Osteoblast (primary cell): ENCODE data around the gene KNDC1. TPM values are rescaled to one million over a fixed set of nuclear protein-coding genes. Genes with fewer than 3 reads are reported as not detected.
"Not testable (repeated sequence)": the region's sequence is repeated elsewhere in the genome, so short reads cannot be mapped to it uniquely, and the experiment has no call there.

ENCODE experiments used
- DNase-seq: peaks from one replicate; pipeline ENCODE4 v3.0.0; 2011; ENCODE audit warnings: low spot score, mixed read lengths; ENCODE audit not compliant: insufficient read length; ENCODE audit errors: missing footprints
- H2AFZ ChIP-seq: 2 replicates; pipeline ENCODE4 v1.6.0; 2011; ENCODE audit warnings: mild to moderate bottlenecking, low read length
- H3K27ac ChIP-seq: 2 replicates; pipeline ENCODE4 v1.5.1; 2011; ENCODE audit warnings: mild to moderate bottlenecking, low read depth, low read length, moderate library complexity
- H3K27me3 ChIP-seq: 2 replicates; pipeline ENCODE4 v1.6.0; 2012; ENCODE audit warnings: mild to moderate bottlenecking, control low read depth, inconsistent platforms, low read length, moderate library complexity; ENCODE audit not compliant: insufficient read depth
- H3K36me3 ChIP-seq: 2 replicates; pipeline ENCODE4 v1.5.1; 2011; ENCODE audit warnings: mild to moderate bottlenecking, low read length, control low read depth, moderate library complexity; ENCODE audit not compliant: insufficient read depth
- H3K4me1 ChIP-seq: 2 replicates; pipeline ENCODE4 v1.5.1; 2011; ENCODE audit warnings: mild to moderate bottlenecking, low read length, control low read depth, moderate library complexity; ENCODE audit not compliant: insufficient read depth
- H3K4me2 ChIP-seq: 2 replicates; pipeline ENCODE4 v1.6.0; 2011; ENCODE audit warnings: mild to moderate bottlenecking, low read length; ENCODE audit not compliant: insufficient read depth
- H3K4me3 ChIP-seq: fragments of 200-600 bp; sonication (generic); 3 replicates; pipeline ENCODE4 v1.5.1; 2012; ENCODE audit warnings: mild to moderate bottlenecking, low read length, inconsistent platforms; ENCODE audit not compliant: insufficient read depth
- H3K79me2 ChIP-seq: 2 replicates; pipeline ENCODE4 v1.6.0; 2012; ENCODE audit warnings: mild to moderate bottlenecking, low read length, control low read depth, inconsistent platforms; ENCODE audit not compliant: insufficient read depth
- H3K9me3 ChIP-seq: 2 replicates; pipeline ENCODE4 v1.5.1; 2011; ENCODE audit warnings: low read depth, low read length, control low read depth
- H4K20me1 ChIP-seq: 2 replicates; pipeline ENCODE4 v1.6.0; 2012; ENCODE audit warnings: mild to moderate bottlenecking, low read length, control low read depth; ENCODE audit not compliant: insufficient read depth
- CTCF ChIP-seq: IDR thresholded peaks from 2 replicates; pipeline ENCODE4 v1.5.1; 2011; ENCODE audit warnings: mild to moderate bottlenecking, low read depth, low read length, moderate library complexity; ENCODE audit errors: extremely low read depth
- total RNA-seq: library from RNA; depleted of rRNA; stranded (reverse); fragments of >200 nt; gene quantifications from 2 replicates; pipeline ENCODE4 v1.2.3, GENCODE V29; 2012

The KNDC1 gene
- total RNA-seq, 1 donor = not detected

DNA sequence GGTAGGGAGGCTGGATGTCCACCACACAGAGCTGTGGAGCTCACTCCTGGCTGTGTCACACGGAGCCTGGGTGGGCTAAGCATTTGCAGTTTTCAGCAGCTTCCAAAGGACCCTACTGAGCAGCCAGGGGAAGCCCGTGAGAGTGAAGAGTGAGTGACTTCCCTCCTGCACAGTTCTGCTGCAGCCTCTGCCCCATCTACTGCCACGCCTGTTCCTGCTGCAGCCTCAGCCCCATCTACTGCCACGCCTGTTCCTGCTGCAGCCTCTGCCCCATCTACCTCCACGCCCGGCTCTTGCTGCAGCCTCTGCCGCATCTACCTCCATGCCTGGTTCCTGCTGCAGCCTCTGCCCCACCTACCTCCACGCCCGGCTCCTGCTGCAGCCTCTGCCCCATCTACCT is 104.4 kb downstream of the KNDC1 start:
- H2AFZ ChIP-seq = no peak overlapping the region
- no peaks in the 10 kb centered on the region for H3K36me3 ChIP-seq
- no peak for TF ChIP-seq CTCF
- H3K27ac ChIP-seq = no peak overlapping the region
- H4K20me1 ChIP-seq = peaks cover 3% of the 10 kb centered on the region
- H3K79me2 ChIP-seq = no peaks in the 10 kb centered on the region
- H3K4me2 ChIP-seq = no peak overlapping the region
- H3K27me3 ChIP-seq = peaks cover 7% of the 10 kb centered on the region
- no peaks in the 10 kb centered on the region for H3K9me3 ChIP-seq
- DNase-seq = no peak
- peaks cover 11% of the 10 kb centered on the region for H3K4me1 ChIP-seq
- H3K4me3 ChIP-seq = no peak overlapping the region

DNA sequence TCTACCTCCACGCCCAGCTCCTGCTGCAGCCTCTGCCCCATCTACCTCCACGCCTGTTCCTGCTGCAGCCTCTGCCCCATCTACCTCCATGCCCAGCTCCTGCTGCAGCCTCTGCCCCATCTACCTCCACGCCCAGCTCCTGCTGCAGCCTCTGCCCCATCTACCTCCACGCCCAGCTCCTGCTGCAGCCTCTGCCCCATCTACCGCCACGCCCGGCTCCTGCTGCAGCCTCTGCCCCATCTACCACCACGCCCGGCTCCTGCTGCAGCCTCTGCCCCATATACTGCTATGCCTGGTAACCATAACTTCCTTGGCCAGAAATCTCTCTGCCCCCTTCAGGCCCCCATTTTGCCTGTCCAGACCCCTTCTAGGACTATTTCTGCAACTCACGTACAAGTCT is 105.0 kb downstream of the KNDC1 start:
- not testable (repeated sequence) for H2AFZ ChIP-seq, H3K27ac ChIP-seq, H3K36me3 ChIP-seq, H3K4me1 ChIP-seq, H3K4me3 ChIP-seq, H3K9me3 ChIP-seq, H3K4me2 ChIP-seq, DNase-seq, H3K79me2 ChIP-seq, H3K27me3 ChIP-seq, H4K20me1 ChIP-seq

DNA sequence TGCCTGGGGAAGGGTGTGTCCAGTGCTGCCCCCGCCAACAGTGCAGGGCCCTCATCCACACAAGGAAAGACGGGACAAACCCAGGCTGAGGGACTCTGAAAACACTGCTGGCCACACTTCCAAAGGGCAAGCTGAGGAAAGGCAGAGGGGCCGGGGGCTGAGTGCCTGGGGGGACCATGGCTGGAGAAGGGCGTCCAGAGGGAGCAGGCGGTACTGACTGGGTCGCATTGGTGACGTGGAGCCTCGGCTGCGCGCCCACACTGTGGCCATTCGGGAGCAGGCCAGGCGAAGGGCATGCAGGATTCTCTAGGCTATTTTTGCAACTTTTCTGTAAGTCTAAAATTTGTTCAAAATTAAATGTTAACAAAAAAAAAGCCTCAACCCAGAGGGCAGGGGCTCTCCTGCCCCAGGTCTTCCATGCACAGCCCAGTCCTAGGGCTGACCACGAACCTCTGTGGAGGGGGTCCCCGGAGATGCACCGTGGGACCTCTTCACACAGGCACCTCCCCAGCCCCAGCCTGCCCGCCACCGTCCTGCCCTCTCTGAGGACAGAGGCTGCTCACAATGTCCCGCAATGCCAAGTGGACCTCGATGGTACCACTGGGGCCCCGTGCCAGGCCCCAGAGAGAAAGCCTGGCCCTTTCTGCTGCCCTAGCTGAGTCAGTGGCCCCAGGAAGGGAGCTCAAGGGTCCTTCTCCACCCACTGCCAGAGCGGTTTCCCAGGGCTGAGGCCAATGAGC is 106.2 kb downstream of the KNDC1 start:
- no peak overlapping the region for H3K4me2 ChIP-seq
- no peak overlapping the region for H2AFZ ChIP-seq
- TF ChIP-seq CTCF = no peak
- no peaks in the 10 kb centered on the region for H3K9me3 ChIP-seq
- H3K27ac ChIP-seq = no peak overlapping the region
- peaks cover 7% of the 10 kb centered on the region for H3K27me3 ChIP-seq
- DNase-seq = no peak
- H3K4me1 ChIP-seq = peaks cover 2% of the 10 kb centered on the region
- H3K4me3 ChIP-seq = no peak overlapping the region
- H4K20me1 ChIP-seq = peaks cover 3% of the 10 kb centered on the region
- H3K79me2 ChIP-seq = no peaks in the 10 kb centered on the region
- no peaks in the 10 kb centered on the region for H3K36me3 ChIP-seq

DNA sequence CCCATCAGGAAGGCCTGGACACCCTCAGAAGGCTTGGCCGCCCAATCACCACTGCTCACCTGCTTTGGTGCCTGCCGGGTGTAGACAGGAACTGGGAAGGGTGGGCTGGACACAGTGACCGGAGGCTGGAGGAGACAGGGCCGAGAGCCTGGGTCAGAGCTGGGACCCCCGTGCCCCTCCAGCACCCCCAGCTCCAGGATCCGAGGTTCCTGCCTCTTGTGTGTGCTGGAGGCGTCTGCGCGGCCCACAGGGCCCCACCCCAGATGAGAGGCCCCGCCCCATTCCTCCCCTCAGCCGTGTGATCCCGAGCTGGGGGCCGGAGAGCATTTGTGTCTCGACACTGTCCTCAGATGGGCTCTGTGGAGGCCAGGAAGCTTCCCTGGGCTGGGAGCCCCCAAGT is 107.3 kb downstream of the KNDC1 start:
- Histone ChIP-seq H3K36me3 (no peaks in the 10 kb centered on the region), H3K9me3 (no peaks in the 10 kb centered on the region), H3K27me3 (peaks cover 7% of the 10 kb centered on the region), H4K20me1 (peaks cover 3% of the 10 kb centered on the region), H3K27ac (no peak overlapping the region), H3K4me1 (no peaks in the 10 kb centered on the region), H2AFZ (no peak overlapping the region), H3K4me3 (no peak overlapping the region), H3K4me2 (no peak overlapping the region), H3K79me2 (no peaks in the 10 kb centered on the region)
- TF ChIP-seq CTCF = no peak
- DNase-seq = peak; percentile 89
